NCI-H146 treated with DMSO at 0.1 percent for 48 hours (cell line): ENCODE data around the gene HEPHL1.

Experiments used
- DNase-seq: peaks from one replicate; lab custom pipeline; 2025; ENCODE audit not compliant: unreplicated experiment; lab: John Stamatoyannopoulos, UW

The HEPHL1 gene

DNA sequence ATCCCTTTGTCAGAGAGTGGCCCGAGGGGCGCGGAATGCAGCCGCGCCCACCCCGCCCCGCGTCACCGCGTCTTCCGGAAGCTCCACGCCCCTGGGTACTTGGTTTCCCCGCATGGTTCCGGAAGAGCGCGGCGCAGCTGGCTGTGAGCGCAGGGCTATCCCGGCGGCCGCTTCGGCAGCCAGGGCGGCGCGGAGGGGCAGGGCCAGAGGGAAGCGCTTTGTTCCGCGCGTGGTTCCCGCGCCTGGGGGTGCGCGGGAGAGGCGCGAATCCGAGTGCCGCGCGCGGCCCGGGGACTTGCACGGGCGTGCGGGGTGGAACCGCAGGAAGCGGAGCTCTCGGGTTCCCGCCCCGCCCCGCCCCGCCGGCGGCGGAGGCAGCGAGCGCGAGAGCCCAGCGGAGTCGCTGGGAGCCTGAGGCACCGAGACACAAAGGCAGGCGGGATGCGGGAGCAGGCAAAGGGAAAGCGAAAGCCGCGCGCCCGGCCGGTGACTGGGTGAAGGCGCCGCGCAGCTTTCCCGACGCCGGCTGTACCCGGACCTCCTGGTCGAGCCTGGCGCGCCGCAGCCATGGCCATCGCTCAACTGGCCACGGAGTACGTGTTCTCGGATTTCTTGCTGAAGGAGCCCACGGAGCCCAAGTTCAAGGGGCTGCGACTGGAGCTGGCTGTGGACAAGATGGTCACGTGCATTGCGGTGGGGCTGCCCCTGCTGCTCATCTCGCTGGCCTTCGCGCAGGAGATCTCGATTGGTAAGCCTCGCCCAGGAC, 107.8 kb downstream of the HEPHL1 start, which contains the start of gene PANX1:
PANX1 (plus strand) TSS at position 96 of the 766 bp plus-strand sequence; CDS start at position 568, 472 bp downstream.
- DNase-seq: peak; percentile 78

DNA sequence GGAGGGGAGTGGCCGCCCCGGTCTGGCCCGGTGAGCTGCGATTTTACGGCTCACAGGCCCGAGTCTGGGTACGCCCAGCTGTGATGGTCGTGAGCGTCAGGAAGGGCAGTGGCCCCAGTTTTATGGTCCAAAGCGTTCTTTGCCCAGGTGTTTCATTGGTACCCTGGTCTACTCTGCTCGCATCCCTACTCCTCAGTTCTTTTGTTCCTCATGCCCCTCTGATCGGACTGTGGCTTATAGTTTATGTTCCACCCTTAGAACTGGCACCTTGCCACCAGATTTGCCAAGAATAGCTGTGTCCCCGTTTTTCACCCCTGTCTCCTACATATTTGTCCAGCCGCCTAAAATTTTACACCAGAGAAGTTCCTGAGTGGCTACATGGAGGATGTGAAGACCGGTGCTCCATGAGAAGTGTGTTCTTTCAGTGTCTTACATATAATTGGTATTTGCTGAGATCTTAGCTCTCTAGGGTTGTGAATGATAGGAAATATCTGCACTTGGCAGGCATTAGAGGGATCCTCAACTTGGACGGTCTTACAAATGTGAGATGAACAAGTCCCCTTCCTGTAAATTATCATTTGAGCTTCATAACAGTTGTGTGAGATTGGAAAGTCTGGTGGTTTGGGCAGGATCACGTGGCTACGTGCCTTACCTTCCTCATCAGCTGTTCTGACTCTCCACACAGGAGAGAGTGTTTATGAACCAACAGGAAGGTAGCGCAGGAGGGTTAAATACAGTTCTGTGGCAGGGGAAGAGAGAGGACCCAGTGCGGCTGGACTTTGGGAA, 108.6 kb downstream of the HEPHL1 start:
- no peak for DNase-seq

DNA sequence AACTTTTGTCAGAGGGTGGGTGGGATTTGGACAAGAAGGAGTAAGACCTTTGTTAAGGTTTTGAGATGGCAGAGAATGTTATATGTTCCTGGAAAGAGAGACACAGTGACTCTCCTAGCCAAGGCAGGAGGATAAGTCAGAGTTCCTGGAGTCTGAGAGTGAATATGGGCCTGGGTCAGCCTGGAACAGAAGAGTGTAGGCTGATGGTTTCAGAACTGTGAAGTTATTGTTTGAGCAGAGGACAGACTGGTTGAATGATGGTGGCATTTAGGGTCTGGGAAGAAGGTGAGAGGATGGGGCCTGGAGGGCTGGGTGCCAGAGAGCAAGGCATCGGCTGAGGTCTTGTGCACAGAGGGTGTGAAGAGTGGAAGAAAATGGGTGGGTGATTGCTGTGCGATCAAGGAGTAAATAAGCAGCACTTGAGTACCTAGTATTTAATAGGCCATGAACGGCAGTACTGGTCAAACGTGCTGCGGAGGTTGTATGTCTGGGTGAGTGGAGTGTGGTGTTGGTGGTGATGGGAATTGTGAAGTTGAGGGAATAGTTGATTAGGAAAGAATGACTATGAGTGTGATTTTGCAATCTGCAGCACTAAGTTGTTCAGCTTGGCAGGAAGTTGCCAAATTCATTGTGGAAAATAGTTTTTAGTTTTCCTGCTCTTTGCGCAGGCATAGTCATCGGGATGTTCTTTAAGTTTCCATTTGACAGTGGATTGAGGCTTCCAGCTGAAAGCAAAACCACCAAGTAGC, 109.3 kb downstream of the HEPHL1 start:
- no peak for DNase-seq

DNA sequence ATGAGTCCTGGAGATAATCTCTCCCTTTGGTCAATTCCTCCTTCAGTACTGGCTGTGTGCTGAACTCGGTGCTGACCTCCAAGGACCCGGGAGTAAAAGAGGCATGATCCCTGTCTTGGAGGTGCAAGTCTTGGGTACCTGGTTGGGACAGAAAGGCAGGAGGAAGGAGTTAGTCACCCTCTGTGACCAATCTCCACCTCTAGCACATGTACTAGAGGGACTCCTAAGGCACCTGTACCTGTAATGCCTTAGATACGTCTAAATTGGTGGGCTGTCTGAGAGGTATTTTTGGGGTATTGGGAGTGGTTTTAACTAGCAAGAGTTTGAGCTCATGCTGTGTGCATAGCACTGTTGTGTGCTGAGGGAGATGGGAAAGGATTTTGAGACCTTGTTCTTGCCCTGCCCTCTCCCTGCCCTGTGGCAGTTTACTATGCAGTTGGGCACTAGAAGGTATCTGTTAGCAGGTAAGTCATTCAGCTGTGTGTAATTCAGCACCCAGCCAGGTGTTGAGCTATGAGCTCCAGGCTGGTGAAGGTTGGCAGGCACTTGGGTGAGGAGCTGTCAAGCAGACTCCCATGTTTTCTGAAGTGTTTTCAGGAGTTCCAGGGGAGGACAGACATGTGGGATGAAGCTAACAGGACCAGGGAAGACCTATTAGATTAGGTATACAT, 110.0 kb downstream of the HEPHL1 start:
- DNase-seq: no peak

DNA sequence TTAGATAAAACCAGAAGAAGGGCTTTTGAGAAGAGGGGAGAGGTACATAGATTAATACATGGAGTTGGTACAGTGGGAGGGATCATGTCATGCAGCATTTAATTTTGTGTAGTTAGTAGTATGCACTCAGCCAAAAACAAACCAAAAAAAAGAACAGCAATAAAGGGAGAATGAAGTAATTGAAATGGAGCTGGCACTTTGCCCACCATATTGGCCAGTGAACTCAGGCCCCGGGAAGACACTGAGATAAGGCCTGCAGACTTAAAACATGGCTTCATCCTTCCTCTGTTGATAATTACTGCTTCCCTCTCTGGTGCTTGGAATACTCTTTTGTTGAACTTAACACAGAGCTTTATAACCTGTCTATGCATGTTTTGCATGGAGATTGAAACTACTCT, 110.6 kb downstream of the HEPHL1 start:
- DNase-seq: no peak

DNA sequence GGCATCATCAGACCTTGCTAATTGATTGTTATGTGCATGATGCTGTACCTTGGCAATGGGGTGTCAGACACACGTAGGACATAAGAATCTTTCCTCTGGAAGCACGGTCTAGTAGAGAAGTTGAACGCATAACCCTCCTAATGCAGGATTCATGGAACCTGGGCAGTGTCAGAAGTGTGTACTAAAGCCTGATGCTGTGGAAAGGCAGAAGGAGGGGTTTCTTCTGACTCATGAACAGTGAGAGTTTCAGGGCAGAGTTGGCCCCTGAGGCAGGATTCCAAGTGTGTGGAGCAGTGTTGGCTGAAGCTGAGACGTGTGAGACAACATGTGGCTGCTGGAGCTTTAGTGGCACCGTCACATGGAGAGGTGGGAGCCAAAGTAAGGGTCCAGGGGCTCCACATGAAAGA, 111.0 kb downstream of the HEPHL1 start:
- DNase-seq: no peak

DNA sequence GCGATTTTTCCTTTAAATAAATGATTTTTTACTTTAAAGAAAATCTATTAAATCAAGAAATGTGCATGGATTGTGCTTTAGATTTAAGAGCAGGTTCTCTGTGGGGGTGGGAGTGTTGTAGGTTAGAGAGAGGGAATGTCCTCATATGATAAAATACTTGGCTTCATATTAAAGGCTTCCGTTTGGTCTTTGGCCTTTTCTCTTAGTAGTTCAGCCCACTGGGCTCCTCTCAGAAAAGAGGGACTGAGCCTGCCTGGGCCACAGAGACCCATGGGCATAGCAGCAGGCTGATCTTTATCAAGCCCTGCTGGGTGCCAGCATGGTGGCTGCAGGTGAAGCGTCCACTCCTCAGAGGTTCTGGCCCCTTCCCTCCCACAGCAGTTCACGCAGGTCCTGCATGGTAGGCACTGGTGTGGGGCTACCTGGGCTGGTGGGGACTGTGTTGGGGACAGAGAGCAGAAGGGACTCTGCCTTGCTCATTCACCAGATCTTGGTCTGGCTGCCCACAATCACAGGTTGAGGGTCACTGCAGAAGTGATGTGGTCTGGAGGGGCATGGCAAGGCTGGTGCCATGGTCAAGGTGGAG, 111.8 kb downstream of the HEPHL1 start:
- DNase-seq: no peak

DNA sequence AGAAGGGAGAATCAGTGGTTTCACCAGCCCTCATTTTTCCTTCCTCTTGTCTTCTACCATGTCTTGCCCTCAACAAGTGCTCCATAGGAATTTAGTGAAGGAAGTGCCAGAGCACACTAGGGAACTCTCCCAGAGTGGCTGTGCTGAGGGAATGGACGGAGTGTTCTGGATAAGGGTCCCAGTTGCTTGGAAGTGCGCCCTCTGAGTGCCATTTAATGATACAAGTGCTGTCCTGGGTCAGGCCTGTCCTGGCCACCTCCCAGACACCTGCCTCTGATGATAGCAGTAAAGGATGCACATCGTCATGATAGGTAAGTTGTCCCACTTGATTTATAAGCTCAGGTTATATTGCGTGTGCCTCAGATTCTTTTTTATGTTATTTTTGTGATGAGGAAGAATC, 112.6 kb downstream of the HEPHL1 start:
- DNase-seq: no peak

DNA sequence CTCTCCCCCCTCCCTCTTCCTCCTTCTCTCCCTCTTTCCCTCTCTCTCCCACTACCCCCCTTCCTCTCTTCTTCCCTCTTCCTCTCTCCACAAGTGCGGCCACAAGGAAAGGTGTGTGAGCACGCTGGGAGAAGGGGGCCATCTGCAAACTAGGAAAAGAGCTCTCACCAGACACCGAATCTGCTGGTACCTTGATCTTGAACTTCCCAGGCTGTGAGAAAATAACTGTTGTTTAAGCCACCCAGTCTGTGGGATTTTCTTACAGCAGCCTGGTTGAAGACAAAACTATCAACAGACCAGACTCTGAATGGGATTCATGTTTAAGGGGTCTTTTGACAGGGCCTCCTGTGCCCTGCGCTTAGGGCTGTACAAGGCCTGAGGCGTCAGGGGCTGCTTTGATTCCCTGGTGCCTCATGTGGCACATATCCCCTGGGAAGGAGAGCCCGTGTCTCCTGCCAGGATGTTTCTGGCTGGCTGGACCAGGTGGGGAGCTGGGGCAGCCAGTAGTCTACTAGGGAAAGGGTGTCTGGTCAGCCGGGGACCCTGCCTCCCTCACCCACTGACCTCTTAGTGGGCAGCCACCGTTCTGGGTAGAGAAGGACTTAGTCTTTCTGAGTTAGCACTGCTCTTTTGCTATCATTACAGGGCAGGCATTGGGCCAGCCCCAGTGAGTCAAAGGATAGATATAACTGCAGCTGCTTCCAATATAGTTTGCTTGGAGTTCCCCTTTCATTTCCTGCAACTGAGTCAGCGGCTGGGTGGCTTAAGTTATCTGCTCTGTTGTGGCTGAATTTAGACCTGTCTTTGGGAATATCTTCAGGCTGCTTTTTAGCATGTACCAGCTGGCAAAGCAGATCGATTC, 113.7 kb downstream of the HEPHL1 start:
- no peak for DNase-seq

DNA sequence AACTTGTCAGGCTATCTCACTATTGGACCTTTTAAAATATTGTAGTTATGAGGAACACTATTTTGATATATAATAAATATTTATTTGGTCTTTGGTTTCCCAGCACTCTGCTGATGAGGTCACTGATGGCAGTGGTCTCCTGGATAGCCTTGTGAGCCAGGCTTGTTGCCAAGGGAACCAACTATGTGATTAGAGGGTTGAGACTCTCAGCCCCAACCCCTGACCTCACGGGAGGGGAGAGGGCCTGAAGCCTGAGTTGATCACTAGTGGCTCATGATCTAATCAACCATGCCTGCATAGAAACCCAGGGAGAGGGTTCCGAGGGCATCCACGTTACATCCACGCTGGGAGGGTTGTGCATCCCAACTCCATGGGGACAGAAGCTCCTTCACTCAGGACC, 118.3 kb downstream of the HEPHL1 start:
- no peak for DNase-seq

DNA sequence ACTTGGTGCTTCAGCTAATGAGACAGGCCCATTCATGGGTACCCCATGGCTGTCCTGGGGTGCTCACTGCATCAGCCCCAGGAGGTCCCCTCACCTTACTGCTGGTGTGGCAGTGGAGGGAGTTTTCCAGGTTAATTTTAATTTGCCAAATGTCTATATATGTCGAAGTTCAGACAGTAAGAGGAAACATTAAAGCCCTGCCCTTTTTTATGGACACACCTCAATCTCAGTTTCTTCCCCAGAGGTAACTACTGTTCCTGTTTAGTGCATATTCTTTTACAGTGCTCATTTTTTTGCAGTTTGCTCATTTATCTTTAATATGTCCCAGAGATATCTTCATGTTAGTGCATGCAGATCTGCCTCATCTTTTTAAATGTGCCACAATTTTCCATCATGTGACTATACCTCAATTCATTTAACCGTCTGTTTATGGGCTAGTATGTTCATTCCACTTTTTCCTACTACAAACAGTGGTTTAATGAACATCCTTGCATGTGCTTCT, 119.1 kb downstream of the HEPHL1 start:
- no peak for DNase-seq

DNA sequence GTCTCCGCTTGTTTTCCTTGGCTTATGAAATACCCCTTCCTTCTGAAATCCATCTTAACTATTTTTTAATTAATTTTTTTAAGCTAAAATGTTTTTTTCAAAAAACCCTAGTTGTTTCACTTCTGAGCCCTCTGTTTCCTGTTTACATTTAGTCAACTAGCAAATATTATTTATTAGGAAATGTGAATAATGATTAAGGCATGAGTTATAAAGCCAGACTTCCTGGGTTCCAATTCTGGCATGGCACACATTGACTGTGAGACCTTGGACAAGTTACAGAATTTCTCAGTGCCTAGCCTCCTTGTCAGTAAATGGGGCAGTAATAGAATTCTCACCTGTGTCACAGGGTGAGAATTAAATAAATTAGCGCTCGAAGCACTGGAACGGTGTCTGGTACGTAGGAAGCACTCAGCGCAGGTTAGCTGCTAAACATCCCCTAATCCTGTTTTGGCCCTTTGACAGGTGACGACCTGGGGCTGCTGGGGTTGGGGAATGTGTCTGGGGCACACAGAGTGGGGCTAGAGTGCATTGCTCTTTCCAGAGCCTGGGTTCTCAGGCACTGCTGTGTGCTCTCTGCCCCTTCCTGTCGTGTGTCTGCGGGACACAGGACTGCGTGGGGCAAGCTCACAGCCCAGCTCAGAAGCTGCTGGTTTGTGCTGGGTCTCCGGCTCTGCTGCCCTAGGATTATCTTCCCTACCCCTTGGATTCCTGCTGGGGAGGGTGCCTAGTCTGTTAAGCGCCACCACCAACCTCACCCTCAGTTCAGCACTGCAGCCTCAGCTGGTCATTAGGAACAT, 120.6 kb downstream of the HEPHL1 start:
- no peak for DNase-seq

DNA sequence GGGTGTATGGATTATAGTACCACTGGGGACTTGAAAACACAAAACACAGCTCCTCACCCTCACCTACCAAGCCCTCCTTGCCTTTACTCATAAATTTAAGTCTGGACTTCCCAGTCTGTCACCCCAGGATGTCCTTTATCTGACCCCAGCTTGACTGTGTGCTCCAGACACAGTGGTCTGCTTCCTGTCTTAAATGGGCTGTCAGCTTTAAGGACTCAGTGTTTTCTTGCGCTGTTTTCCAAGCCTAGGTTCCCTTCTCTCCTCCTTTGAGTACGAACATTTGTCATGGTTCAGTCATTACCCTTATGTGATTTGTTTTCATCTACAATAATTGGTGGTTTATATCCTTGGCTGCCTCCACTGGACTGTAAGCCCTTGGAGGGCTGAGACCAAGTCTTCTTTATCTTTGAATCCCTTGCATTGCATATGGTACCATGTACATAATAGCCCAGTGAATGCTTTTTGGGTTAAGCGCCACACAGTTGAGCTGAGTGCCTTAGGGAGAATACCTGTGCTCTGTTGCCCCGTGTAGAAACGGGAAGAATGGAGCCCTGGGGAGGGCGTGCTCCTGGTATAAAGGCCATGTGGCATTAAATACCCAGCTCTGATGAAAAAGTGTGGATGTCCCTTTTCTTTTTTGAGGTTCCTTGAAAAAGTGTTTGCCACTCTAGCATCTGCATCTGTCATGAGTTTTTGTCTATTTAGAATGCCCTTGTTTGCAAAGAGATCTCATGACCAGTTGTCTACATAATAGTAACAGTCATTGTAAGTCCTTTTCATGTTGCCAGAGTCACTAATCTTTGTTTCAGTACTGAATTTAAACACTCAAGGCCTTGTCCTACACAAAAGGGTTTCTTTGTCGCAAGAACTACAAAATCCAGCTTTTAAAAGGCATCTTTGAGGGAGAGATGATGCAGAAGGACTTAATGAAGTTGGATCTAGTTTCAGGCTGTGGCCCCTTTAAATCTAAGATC, 121.4 kb downstream of the HEPHL1 start:
- DNase-seq: no peak

DNA sequence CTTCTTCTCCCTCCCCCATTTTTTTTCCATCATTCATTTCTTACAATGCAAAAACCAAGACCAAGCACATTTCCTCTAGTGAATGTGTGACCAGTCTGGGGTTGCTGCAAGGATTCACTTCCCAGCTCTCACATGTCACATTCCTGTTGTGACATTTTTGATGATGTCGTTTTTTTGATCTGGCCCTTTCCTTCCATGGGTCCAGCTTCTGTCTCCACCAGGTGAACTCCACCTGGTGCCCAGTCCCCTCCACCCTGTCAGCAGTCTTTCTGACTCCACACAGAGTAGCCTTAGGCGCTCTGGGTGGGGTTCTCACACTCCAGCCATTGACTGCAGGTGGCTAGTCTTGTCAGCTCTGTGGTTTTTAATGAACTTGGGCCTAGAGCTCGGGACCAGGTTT, 123.1 kb downstream of the HEPHL1 start:
- no peak for DNase-seq

DNA sequence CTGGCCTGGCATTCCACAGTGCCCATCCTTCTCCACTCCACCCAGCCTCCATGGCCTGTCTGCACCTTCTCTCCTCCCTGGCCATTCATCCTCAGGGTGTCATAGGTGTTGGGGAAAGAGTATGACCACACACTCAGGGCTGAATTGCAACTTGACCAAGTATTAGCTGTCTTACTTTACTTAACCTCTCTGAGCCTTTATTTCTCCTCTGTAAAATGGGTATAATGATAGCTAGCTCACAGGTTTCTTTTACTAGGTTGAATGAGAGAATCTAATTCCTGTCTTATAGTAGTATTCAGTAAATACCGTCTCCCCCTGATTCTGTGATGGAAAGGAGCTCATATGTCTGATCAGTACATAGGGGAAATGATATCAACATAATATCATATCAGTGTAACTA, 123.5 kb downstream of the HEPHL1 start:
- DNase-seq: no peak

DNA sequence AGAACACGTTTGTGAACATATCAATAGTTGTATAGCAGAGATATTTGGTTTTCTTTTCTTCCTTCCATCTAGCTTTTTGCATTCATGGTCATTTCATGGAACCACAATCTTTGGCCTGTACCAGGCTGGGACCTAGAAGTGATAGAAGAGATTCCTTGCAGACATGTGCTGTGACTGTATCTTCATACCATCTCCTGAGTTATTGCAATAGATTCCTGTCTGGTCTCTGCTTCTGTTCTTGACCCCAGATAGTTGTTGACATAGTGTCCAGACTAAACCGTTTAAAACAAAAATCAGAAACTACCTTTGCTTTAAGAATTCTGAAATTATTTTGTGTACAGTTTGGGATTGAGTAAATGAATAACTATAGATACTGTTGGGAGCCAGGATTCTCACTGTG, 124.3 kb downstream of the HEPHL1 start:
- no peak for DNase-seq

DNA sequence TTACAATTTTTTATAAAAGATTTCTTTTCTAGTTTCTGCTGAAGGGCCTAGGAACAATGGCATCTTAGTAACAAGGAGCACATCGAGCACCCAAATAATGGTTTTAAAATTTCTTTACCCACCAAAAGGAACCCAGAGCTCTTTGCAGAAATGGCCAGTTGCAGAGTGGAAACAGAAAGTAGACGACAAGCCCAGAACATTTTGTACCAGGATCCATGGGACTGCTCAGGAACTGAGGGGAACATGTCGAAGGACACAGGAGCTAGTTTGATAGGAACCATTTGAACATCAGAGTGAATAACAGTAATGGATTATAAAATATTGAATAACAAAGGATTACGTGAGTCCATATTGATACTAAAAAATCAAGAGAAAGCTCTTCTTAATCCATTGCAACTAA, 124.8 kb downstream of the HEPHL1 start:
- DNase-seq: no peak

DNA sequence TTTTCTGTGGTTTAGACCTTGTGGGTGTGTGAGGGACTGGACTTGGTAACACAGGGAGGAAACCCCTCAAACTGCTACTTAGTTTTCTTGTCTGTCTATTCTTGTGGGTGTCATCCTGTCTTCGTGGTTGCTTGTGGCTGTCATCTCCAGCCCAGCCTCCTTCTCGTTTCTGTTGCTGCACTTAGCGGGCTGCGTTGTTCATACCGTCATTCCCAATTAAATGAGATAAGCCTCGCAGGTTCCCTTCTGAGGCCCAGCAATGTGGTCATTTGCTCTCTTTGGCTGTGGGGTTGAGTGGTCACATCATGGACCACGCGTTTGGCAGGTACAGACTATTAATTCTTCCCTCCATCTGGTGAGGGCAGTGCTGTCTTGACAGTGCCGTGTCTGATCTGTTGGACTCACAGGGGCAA, 126.3 kb downstream of the HEPHL1 start:
- no peak for DNase-seq
